ENCODE data around the gene PLD5.
A peak's percentile ranks its signal among the peaks of the same experiment; 100 is the strongest.

PLD5 gene

GRCh38 chr1:242133796-242134195 lies 390.7 kb downstream of the PLD5 start:
- no peak for TF ChIP-seq REST (IDR thresholded peaks at IDR 0.05; ENCODE audit: low read depth)
- no peak for TF ChIP-seq CREB1 (IDR thresholded peaks at IDR 0.05; ENCODE audit: low read depth)
- TF ChIP-seq MAX (IDR thresholded peaks at IDR 0.05), result no peak
- no peak for TF ChIP-seq TEAD4 (IDR thresholded peaks at IDR 0.05)
- TF ChIP-seq FOXM1 (IDR thresholded peaks at IDR 0.05; ENCODE audit: borderline replicate concordance, low read depth), result no peak
- TF ChIP-seq YY1 (IDR thresholded peaks at IDR 0.05; ENCODE audit: low read depth), result no peak
- no peak for TF ChIP-seq RAD21 (IDR thresholded peaks at IDR 0.05; ENCODE audit: low read depth)
- no peak for TF ChIP-seq NFIC (IDR thresholded peaks at IDR 0.05)
- no peak for TF ChIP-seq EGR1 (IDR thresholded peaks at IDR 0.05)

- TF ChIP-seq EGR1 (IDR thresholded peaks at IDR 0.05), result no peak
- no peak for TF ChIP-seq REST (IDR thresholded peaks at IDR 0.05; ENCODE audit: low read depth)
- no peak for TF ChIP-seq MAX (IDR thresholded peaks at IDR 0.05)
- no peak for TF ChIP-seq YY1 (IDR thresholded peaks at IDR 0.05; ENCODE audit: low read depth)
These were observed 391.1 kb downstream of the PLD5 start for GRCh38 chr1:242133351-242133750.

- TF ChIP-seq EP300 (IDR thresholded peaks at IDR 0.05; ENCODE audit: borderline replicate concordance), result no peak
- no peak for TF ChIP-seq CEBPB (IDR thresholded peaks at IDR 0.05)
- no peak for TF ChIP-seq YY1 (IDR thresholded peaks at IDR 0.05; ENCODE audit: low read depth)
- TF ChIP-seq FOXM1 (IDR thresholded peaks at IDR 0.05; ENCODE audit: borderline replicate concordance, low read depth), result no peak
These were observed 392.2 kb downstream of the PLD5 start for GRCh38 chr1:242132121-242132817.

GRCh38 chr1:242128951-242129502 lies 395.5 kb downstream of the PLD5 start:
- TF ChIP-seq RAD21 (IDR thresholded peaks at IDR 0.05; ENCODE audit: low read depth) (peak; percentile 28; the same call in 1 of the 2 replicates), USF1 (IDR thresholded peaks at IDR 0.05) (no peak), TCF12 (IDR thresholded peaks at IDR 0.05; ENCODE audit: low read depth) (no peak), YY1 (IDR thresholded peaks at IDR 0.05; ENCODE audit: low read depth) (no peak), TEAD4 (IDR thresholded peaks at IDR 0.05) (no peak)

- no peak for TF ChIP-seq TAF1 (IDR thresholded peaks at IDR 0.05; ENCODE audit: low read depth)
- no peak for TF ChIP-seq TCF12 (IDR thresholded peaks at IDR 0.05; ENCODE audit: low read depth)
- TF ChIP-seq USF1 (IDR thresholded peaks at IDR 0.05), result no peak
- TF ChIP-seq MAX (IDR thresholded peaks at IDR 0.05), result no peak
- no peak for TF ChIP-seq EP300 (IDR thresholded peaks at IDR 0.05; ENCODE audit: borderline replicate concordance)
- no peak for TF ChIP-seq FOXM1 (IDR thresholded peaks at IDR 0.05; ENCODE audit: borderline replicate concordance, low read depth)
- TF ChIP-seq EGR1 (IDR thresholded peaks at IDR 0.05), result no peak
- no peak for TF ChIP-seq NFIC (IDR thresholded peaks at IDR 0.05)
- no peak for TF ChIP-seq CREB1 (IDR thresholded peaks at IDR 0.05; ENCODE audit: low read depth)
- TF ChIP-seq RAD21 (IDR thresholded peaks at IDR 0.05; ENCODE audit: low read depth), result no peak
- no peak for TF ChIP-seq CEBPB (IDR thresholded peaks at IDR 0.05)
- no peak for TF ChIP-seq YY1 (IDR thresholded peaks at IDR 0.05; ENCODE audit: low read depth)
- no peak for TF ChIP-seq REST (IDR thresholded peaks at IDR 0.05; ENCODE audit: low read depth)
- no peak for TF ChIP-seq TEAD4 (IDR thresholded peaks at IDR 0.05)
- no peak for TF ChIP-seq ZBTB7A (IDR thresholded peaks at IDR 0.05; ENCODE audit: low read depth)
These were observed 404.1 kb downstream of the PLD5 start for GRCh38 chr1:242120432-242120831.
